Psoas muscle (tissue), 8 donors: ENCODE measurements around the gene PRKAG2. TPM values are rescaled to one million over a fixed set of nuclear protein-coding genes. Genes with fewer than 3 reads are reported as not detected.

Experiments
- ATAC-seq, 4 donors: fragments of 200-7000 bp; cut with Tn5 transposase; one replicate each; pipeline ENCODE4 v1.9.1; 2020; ENCODE audit warnings: moderate library complexity in 3 of 4, mild to moderate bottlenecking in 2 of 4
- DNase-seq, 2 donors: peaks; one replicate each; pipeline ENCODE4 v3.0.0-alpha.2; 2020
- H3K27ac ChIP-seq: fragments of 200-600 bp; one replicate; pipeline ENCODE4 v1.8.0; 2022
- H3K27me3 ChIP-seq, 3 donors: fragments of 200-600 bp in 1 of 3; one replicate each; pipeline versions ENCODE4 v1.6.1 to v1.8.0; 2013 to 2022; ENCODE audit warnings: low read length in 2 of 3, mild to moderate bottlenecking in 2 of 3, moderate library complexity in 1 of 3; ENCODE audit not compliant: insufficient read depth in 3 of 3
- H3K36me3 ChIP-seq, 2 donors: fragments of 200-600 bp in 1 of 2; one replicate each; pipeline versions ENCODE4 v1.6.1 to v1.8.0; 2013 to 2022; ENCODE audit warnings: low read depth in 1 of 2, mild to moderate bottlenecking in 1 of 2, moderate library complexity in 1 of 2; ENCODE audit not compliant: insufficient read depth in 1 of 2
- H3K4me1 ChIP-seq: fragments of 200-600 bp; one replicate; pipeline ENCODE4 v1.8.0; 2022
- H3K4me3 ChIP-seq: fragments of 200-600 bp; one replicate; pipeline ENCODE4 v1.8.0; 2022; ENCODE audit warnings: mild to moderate bottlenecking
- H3K9me3 ChIP-seq: fragments of 200-600 bp; one replicate; pipeline ENCODE4 v1.8.0; 2022
- WGBS, 3 donors: extraction: QIAGEN DNeasy Blood & Tissue Kit; methylation state at CpG; one replicate each; pipeline versions ENCODE4 v1.1.6 to v1.1.7; 2013; 5-methylcytosine and 5-hydroxymethylcytosine counted together
- intact Hi-C, 2 donors: fragments of 100-400 bp; cut with DNase I; formaldehyde crosslinking; loops; one replicate each; pipeline versions ENCODE4 v1.11.0 to v1.14.2; 2022
- polyA plus RNA-seq, 3 donors: library from polyadenylated mRNA; stranded (reverse); fragments of 200-250 nt; gene quantifications; one replicate each; pipeline ENCODE4 v1.2.3, GENCODE V29; 2013
- total RNA-seq, 4 donors: library from RNA; stranded (reverse); fragmentation: NEBNext Ultra II Directional in 2 of 4; extraction: Animal tissue kit (Norgen Biotek cat#: 25700) in 2 of 4; gene quantifications; one replicate each; pipeline versions ENCODE4 v1.2.1 to v1.2.4, GENCODE V29; 2021 to 2023
- TF ChIP-seq, protein P1 (sequence below): fragments of 200-600 bp; IDR thresholded peaks from one replicate; pipeline ENCODE4 v1.8.0; 2022; ENCODE audit warnings: antibody characterized with exemption
- donor health status: healthy with polysubstance abuse.
- donor health status: DM: no; HTN: no; CAD: no; lungs with moderate emphysema.
- donor health status: Bipolar disorder and iron deficiency.
- donor health status: healthy.
- donor health status: DM: yes; HTN: yes; CAD: no.
- donor health status: DM: no; HTN: no; CAD: no.
- donor health status: DM: no; HTN: no; CAD: no.
- donor health status: DM: yes; HTN: yes; CAD: no.

Gene PRKAG2
- total and polyA plus RNA-seq, 7 donors: 9.3 to 143 (median 19.8) TPM

DNA sequence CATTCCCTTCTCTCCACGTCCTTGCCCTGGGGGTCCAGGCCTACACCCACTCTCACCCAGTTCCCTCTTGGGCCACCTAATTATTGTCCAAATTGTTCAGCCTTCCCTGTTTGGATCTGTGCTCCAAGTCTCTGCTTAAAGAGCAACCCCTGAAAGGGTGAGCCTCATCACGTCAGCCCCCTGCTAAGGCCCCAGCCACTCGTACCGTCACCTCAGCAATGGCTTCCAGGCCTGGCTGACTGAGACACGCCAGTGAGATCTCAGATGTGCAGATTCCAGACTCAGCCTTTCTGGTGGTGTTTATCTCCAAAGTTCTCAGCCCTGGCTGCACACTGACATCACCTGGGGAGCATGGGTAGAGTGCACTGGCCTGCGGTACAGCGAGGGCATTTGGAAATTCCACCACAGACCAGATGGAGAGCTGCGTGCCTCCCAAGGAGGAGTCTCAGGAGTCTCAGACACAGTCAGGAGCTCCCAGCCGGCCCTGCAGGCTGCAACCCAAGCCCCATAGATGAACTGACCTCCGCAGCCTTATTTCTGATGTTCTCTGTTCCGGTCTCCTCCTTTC is 87.5 kb downstream of the PRKAG2 start:
- Histone ChIP-seq H3K36me3 (no peaks in the 10 kb centered on the region), H3K27ac (no peak overlapping the region), H3K4me3 (no peak overlapping the region), H3K27me3 (no peaks in the 10 kb centered on the region), H3K9me3 (no peaks in the 10 kb centered on the region), H3K4me1 (peaks cover 9% of the 10 kb centered on the region)
- intact Hi-C loops: loop anchor here in 1 of 2 donors (5.0 kb wide), 1 partner anchor 148 kb away; no protein-coding TSS in a partner anchor
- TF ChIP-seq, protein P1, sequence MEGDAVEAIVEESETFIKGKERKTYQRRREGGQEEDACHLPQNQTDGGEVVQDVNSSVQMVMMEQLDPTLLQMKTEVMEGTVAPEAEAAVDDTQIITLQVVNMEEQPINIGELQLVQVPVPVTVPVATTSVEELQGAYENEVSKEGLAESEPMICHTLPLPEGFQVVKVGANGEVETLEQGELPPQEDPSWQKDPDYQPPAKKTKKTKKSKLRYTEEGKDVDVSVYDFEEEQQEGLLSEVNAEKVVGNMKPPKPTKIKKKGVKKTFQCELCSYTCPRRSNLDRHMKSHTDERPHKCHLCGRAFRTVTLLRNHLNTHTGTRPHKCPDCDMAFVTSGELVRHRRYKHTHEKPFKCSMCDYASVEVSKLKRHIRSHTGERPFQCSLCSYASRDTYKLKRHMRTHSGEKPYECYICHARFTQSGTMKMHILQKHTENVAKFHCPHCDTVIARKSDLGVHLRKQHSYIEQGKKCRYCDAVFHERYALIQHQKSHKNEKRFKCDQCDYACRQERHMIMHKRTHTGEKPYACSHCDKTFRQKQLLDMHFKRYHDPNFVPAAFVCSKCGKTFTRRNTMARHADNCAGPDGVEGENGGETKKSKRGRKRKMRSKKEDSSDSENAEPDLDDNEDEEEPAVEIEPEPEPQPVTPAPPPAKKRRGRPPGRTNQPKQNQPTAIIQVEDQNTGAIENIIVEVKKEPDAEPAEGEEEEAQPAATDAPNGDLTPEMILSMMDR: no peak
- WGBS, 3 donors: 89 to 95% (median 93%) methylated on average over 11 of the region's 11 CpGs
- peak in 1 of 2 donors; percentile 35 for DNase-seq
- ATAC-seq: no peak

DNA sequence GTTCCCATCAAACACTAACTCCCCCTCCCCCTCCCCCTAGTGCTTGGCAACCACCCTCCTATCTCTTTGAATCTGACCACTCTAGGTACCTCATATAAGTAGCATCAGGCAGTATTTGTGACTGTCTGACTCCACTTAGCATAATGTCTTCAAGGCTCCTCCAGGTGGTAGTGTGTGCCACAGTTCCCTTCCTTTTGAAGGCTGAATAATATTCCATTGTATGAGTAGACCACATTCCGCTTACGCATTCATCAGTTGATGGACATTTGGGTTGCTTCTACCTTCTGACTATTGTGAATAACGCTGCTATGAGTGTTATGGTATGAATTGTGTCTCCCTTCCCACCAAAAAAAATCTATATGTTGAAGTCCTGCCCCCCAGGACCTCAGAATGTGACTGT is 89.6 kb downstream of the PRKAG2 start:
- no peaks in the 10 kb centered on the region for H3K9me3 ChIP-seq
- H3K4me1 ChIP-seq: peaks cover 8% of the 10 kb centered on the region
- TF ChIP-seq, protein P1: no peak
- no peak overlapping the region for H3K27ac ChIP-seq
- no peaks in the 10 kb centered on the region for H3K27me3 ChIP-seq
- no peak for DNase-seq
- H3K4me3 ChIP-seq: no peak overlapping the region
- H3K36me3 ChIP-seq: no peaks in the 10 kb centered on the region
- ATAC-seq: no peak
- 96 to 97% (median 97%) methylated on average over 3 of the region's 3 CpGs for WGBS, 3 donors
- intact Hi-C loops: loop anchor here in 1 of 2 donors (5.0 kb wide), 1 partner anchor 150 kb away; no protein-coding TSS in a partner anchor

DNA sequence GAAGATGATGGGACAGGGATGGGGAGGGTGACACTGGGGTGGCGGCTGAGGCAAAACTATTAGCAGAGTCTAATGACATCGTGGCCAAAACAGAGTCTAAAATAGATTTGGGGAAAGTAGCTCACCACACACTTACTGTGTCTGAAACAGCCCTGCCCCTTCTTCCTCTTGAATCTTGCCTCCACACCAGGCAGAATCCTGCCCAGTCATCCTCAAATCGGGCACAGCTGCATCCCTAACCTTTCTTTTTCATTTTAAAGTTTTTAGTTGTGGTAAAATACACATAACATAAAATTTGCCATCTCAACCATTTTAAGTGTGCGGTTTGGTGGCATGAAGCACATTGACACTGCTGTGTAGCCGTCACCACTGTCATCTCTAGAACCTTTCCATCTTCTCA is 90.0 kb downstream of the PRKAG2 start:
- 79 to 84% (median 81%) methylated on average over 5 of the region's 5 CpGs for WGBS, 3 donors

DNA sequence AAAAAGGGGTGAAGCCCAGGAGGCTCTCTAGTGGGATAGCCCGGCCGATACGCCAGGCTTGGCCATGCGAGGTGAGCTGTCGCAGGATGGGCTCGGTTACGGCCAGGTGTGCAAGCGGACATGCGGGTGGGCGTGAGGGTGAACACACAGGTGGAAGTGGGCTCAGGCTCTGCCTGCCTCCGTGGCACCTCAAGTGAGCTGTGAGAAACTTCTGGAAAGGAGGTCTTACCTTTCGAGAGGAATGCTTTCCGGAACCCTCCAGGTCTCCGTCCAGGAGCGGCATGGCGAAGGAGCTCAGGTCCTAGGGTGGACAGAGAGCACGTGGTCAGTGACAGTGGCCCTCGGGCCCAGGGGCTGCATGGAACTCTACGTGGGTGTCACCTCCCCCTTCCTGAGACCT is 90.7 kb downstream of the PRKAG2 start:
- Histone ChIP-seq H3K4me1 (peaks cover 8% of the 10 kb centered on the region), H3K36me3 (no peaks in the 10 kb centered on the region), H3K9me3 (no peaks in the 10 kb centered on the region), H3K27ac (no peak overlapping the region), H3K27me3 (no peaks in the 10 kb centered on the region), H3K4me3 (no peak overlapping the region)
- DNase-seq (peak in 1 of 2 donors; percentile 39), ATAC-seq (no peak)
- intact Hi-C loops: loop anchor here in 1 of 2 donors (5.0 kb wide), 1 partner anchor 151 kb away; no protein-coding TSS in a partner anchor
- TF ChIP-seq, protein P1: no peak
- WGBS, 3 donors: 95 to 97% (median 97%) methylated on average over 19 of the region's 19 CpGs

More for the DNA sequence above, 90.0 kb downstream of the PRKAG2 start:
- peaks cover 8% of the 10 kb centered on the region for H3K4me1 ChIP-seq
- ATAC-seq (no peak), DNase-seq (no peak)
- intact Hi-C loops: loop anchor here in 1 of 2 donors (5.0 kb wide), 1 partner anchor 150 kb away; no protein-coding TSS in a partner anchor
- no peak overlapping the region for H3K27ac ChIP-seq
- no peaks in the 10 kb centered on the region for H3K27me3 ChIP-seq
- no peaks in the 10 kb centered on the region for H3K9me3 ChIP-seq
- no peaks in the 10 kb centered on the region for H3K36me3 ChIP-seq
- H3K4me3 ChIP-seq: no peak overlapping the region
- TF ChIP-seq, protein P1: no peak

DNA sequence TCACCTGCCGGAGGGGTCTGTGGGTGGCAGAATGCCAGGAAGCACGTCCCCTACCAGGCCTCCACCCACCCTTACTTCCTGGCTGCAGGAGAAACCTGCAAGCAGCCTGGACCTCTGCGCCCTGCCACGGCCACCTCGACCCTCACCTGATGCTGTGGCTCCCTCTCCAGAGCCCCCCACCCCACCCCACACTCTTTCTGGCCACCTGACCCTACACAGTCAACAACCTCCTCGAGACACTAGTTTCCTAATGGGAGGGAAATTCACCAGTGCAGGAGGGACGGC is 91.3 kb downstream of the PRKAG2 start:
- peaks cover 8% of the 10 kb centered on the region for H3K4me1 ChIP-seq
- H3K36me3 ChIP-seq: no peaks in the 10 kb centered on the region
- intact Hi-C loops: loop anchor here in 1 of 2 donors (5.0 kb wide), 1 partner anchor 152 kb away; no protein-coding TSS in a partner anchor
- WGBS, 3 donors: 81 to 85% (median 82%) methylated on average over 7 of the region's 7 CpGs
- TF ChIP-seq, protein P1: no peak
- H3K27me3 ChIP-seq: no peaks in the 10 kb centered on the region
- H3K4me3 ChIP-seq: no peak overlapping the region
- DNase-seq: peak in 1 of 2 donors; percentile 43
- H3K9me3 ChIP-seq: no peaks in the 10 kb centered on the region
- no peak overlapping the region for H3K27ac ChIP-seq
- ATAC-seq: no peak
